DMS79 treated with DMSO at 0.1 percent for 48 hours (cell line): ENCODE data around the gene KAZALD1.

Source experiments
- DNase-seq: peaks from one replicate; lab custom pipeline; 2025; lab: John Stamatoyannopoulos, UW

KAZALD1 gene

DNA sequence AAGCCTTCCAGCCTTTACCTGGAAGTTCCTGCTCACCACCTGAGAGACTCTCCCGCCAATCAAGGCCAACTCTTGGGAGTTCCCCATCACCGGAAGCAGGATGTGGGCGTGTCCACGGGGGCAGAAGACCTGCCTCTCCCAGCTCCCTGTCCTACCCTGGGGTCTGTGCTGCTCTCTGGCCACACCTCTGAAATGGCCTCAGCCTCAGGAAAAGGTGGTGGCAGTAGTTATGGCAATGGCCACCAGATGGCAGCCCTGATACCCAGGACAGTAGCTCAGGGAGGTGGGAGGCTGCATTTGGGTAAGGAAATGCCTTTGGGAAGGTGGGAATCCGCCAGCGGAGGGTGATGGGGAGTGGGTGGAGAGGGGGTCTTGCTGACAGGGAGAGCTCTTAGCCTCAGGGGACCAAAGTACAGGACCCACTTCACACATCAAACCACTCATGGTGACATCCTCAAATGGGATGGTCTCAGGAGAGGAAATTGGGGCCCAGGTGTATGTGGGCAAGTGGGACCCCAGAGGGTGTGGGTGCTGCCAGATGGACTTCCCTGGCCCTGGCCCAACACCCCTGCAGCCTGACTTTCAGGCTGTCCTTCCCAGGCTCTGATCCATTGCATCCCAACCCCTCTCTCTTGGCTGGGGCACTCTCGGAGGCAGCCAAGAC is 33.9 kb downstream of the KAZALD1 start:
- DNase-seq = peak; percentile 29

DNA sequence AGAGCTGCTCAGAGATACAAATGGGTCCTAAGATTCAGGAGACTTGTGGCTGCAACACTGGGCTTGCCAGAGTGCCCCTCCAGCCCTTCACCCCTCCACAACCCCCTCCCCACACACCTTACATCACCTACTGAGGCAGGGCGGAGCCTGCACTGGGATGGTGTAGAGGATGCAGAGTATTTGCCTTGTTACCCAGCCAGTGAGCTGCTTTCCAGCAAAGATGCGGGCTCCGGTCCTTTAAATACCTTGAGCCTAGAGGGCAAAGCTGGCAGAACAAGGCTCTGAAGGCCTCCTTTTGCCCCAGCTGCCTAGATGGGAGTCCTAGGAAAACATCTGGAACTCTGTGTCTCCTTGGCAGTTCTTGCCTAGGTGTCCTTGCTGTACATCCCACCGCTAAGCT is 34.6 kb downstream of the KAZALD1 start:
- DNase-seq = no peak

DNA sequence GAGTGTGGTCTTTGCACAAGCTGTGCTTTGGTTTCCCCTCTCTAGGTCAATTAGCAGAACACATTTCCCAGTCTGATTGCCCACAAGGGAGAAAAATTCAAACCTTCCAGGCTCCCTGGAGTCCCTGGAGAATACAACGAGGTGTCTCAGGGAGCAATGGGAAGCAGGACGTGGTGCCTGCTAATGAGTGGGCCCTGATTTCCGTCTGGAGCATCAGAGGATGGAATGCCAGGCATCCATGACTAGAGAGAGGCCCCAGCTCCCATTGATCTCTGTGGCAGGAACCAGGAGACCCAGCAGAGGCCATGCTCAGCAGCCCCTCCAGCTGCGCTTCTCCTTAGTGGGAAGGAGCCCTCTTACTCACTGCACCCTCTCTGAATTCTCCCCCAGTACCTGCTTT is 36.1 kb downstream of the KAZALD1 start:
- no peak for DNase-seq

DNA sequence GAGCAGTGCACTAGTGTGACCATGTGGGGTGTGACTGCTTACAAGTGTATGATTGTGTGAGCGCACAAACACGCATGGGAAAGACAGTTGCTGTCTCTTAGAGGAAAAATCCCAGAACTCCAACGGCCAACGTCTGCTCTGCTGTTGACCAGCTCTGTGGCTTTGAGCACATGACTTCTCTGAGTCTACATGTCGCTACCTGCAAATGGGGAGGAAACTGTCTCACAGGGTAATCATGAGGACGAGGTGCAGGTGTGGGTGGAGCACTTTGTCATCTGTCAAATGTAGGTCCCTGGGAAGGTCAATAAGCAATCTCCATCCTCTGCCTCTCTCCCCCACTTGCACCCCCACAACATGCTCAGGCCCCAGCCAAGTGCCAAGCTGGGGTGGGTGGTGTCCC is 38.1 kb downstream of the KAZALD1 start:
- DNase-seq = no peak

DNA sequence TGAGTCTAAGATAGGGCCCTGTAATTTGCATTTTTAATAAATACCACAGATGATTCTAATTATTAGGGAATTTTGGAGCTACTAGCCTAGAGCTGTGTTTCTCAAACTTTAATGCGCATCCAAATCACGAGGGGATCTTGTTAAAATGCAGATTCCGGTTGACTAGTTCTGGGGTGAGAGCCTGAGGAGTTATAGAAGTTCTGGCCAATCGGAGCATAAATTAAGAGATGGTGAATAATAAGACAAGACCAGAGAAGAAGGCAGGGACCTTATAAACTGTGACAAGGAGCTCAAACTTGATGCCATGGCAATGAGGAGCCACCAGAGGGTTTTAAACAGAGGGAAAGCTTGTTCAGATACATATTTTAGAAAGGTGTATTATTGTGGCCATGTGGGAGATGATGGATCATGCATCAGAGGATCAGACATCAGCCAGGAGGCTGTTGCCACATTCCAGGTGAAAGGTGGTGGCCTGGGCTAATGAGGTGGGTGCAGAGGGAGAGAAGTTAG is 39.6 kb downstream of the KAZALD1 start:
- DNase-seq = no peak

DNA sequence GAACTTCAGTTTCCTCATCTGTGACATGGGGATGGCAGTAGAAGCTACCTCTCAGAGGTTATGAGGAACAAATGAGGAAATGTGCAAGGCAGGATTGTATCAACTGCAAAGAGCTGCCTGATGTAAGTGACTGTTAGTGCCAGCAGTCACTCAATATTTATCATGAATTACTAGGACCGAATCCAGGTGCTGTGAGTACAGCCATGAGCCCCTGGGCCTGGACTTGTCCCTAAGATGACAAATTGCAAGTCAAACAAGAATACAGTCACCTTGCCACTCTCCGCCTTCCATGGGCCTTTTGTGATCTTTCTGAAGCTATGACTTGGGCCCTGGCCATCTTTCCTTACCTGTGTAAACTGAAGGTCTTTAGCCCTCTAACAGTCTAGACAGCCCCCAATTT is 41.6 kb downstream of the KAZALD1 start:
- DNase-seq = no peak

DNA sequence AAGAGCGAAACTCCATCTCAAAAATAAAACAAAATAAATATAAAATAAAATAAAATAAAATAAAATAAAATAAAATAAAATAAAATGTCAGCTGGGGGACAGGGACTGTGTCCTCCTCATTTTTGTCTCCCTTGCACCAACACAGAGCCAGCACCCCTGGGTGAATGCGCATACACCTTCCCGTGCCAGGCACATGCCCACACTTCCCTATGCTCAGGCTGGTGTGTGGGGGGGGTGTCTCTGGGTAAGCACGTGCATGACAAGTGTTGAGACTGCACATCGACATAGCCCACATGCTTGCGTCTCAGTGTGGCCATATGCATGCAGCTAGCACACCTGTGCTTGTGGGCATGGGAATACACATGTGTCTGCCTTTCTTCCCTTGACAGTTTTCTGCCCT is 44.6 kb downstream of the KAZALD1 start:
- DNase-seq = no peak

DNA sequence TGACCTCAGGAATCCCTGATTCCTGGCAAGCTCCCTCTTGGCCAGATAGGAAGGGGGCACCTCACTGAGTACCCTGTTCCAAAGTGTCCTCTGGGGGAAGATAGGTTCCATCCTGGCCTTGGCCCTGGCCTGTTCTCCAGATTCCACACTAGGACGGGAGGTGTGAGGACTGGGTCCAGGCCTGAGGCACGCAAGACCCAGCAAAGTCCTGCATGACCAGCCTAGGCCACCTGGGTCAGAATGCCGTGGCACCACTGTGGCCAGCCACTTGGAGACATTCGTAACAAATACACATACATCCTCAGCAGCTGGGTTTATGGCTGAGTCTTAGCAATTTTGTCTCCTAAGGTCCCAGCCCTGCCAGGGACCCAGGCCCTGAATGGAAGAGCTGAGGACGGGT is 46.0 kb downstream of the KAZALD1 start:
- no peak for DNase-seq

DNA sequence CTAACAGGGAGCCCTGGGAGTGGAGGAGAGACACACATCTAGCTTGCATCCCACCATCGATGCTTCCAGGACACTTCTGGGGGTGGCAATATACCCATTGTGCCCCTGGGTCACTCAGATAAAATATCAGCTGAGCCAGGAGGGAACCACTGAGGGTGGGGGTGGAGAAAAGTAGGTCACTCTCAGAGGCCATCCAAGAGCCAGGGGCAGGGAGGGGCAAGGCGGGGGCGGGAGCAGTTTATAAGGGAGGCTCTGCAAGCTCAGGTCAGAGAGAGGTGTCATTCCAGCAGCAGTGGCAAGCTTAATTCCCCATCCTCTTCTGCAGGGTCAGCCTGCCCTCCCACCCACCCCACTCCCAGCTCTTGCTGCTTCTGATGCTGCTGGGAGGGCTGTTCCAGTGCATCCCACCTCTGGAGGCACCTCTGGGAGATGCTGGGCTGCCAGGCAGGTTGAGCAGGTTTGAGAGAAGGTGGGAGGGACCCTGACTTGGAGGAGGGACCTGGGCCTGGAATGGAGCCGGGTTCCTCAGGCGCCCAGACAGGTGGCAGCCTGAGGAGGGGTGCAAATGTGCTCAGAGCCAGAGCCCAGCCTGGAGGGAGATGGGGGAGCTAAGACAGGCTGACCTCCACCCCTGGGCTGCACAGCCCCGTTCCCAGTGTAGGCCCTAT is 49.2 kb downstream of the KAZALD1 start:
- DNase-seq = no peak

DNA sequence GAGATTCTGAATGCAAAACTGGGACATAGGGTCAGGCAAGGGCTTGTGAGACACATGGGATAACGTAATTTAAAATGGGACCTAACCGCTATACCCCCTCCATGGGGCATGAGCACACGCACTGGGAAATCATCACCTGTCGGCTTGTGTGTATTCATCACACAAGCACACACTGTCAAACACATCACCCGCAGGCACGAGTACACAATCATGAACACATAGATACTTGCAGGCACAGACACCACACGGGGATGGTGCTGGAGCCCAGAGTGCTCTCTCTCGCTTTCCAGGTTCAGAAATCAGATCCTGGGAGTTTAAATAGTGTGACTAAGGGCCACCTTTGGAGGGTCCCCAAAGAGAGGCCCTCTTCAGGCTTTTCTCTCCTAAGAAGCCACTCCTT is 49.8 kb downstream of the KAZALD1 start:
- no peak for DNase-seq

DNA sequence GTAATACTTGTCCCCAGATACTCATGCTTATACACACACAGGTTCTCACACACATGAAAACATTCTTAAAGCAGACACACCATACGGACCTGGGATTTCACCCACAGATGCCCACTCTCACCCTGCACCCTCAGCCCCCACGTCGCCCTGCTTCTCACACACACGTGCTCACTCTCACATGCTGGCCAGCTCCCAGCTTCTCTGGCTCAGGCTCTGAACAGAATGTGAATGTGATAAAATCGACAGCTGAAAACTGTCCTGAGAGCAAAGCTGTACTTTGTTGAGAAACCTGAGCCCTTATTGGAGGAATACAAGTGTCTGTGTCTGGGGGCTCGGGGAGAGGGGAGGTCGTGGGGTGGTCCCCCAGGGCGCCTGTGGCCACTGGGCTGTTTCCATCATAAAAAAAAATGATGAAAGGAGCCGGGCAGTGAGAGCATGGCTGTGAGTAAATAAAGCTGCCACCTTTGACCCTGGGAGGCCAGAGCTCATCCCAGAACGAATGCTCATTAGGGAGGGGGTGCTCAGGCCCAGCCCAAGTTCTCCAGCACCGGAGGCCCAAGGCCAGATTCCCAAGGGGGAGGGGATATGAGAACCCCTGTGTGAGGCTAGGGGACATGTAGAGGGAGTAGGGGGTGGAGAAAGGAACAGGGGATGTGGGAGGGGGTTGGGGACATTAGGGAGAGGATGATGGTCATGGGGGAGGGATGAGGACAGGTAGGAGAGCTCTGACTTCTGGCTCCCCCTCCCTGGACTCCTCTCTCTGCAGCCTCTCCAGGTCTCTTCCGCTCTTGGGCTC is 51.2 kb downstream of the KAZALD1 start:
- no peak for DNase-seq

DNA sequence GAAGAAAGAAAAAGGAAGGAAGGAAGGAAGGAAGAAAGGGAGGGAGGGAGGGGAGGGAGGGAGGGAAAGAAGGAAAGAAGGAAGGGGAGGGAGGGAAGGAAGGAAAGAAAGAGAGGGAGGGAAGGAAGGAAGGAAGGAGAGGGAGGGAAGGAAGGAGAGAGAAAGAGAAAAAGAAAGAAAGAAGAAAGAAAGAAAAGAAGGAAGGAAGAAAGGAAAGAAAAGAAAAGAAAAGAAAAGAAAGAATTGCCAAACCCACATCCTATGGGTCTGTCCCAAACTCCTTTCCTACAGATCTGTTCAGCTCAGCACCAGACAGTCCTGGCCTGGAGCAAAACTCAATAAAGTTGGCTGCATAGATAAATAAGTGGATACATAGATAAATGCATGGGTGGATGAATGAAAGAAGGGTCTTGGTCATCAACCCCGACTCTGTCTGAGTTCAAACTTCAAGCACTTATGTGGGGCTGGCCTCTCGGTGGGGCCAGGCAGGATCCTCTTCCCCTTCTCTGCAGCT is 52.2 kb downstream of the KAZALD1 start:
- DNase-seq = no peak

DNA sequence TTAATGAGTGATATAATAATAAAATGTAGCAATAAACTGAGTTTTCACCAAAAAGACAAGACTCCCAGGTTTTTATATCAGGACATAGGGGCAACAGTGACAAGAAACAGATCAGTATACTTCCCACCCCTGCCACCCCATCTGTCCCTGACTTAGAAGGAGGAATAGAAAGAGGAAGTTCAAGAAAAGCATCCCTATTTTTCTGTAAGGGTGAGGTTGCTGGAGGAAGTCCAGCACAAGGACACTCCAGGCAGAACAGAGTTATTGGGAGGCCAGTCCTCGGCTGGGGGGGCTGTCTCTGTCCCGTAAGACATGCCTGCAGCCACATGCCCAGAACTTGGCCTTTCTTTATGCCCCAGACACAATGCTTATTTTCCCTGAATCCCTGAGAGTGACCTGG is 52.9 kb downstream of the KAZALD1 start:
- no peak for DNase-seq
